Measurements from ENCODE around the gene CEP57L1.

DNA sequence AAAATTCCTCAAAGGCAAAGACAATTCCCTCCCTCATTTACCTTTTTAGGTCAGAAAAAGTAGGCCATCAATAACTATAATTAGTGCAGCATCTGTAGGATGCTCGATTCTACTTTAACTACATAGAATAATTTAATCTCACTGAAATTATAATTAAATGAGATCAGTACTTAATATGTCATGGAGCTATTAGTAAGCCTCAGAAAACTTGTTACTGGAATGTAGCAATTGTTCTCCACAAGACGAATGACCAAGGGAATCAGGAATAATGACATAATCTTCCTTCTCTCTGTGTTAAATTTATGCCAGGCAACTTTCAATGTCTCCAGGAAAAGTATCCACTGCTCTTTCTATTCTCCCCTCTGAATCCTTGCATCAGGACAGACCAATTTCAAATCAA, 34.7 kb upstream of the CEP57L1 start:
- TF ChIP-seq, protein P1, sequence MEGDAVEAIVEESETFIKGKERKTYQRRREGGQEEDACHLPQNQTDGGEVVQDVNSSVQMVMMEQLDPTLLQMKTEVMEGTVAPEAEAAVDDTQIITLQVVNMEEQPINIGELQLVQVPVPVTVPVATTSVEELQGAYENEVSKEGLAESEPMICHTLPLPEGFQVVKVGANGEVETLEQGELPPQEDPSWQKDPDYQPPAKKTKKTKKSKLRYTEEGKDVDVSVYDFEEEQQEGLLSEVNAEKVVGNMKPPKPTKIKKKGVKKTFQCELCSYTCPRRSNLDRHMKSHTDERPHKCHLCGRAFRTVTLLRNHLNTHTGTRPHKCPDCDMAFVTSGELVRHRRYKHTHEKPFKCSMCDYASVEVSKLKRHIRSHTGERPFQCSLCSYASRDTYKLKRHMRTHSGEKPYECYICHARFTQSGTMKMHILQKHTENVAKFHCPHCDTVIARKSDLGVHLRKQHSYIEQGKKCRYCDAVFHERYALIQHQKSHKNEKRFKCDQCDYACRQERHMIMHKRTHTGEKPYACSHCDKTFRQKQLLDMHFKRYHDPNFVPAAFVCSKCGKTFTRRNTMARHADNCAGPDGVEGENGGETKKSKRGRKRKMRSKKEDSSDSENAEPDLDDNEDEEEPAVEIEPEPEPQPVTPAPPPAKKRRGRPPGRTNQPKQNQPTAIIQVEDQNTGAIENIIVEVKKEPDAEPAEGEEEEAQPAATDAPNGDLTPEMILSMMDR (IDR thresholded peaks at IDR 0.05; ENCODE audit: insufficient read depth, low read length), result no peak
- TF ChIP-seq, protein P2, sequence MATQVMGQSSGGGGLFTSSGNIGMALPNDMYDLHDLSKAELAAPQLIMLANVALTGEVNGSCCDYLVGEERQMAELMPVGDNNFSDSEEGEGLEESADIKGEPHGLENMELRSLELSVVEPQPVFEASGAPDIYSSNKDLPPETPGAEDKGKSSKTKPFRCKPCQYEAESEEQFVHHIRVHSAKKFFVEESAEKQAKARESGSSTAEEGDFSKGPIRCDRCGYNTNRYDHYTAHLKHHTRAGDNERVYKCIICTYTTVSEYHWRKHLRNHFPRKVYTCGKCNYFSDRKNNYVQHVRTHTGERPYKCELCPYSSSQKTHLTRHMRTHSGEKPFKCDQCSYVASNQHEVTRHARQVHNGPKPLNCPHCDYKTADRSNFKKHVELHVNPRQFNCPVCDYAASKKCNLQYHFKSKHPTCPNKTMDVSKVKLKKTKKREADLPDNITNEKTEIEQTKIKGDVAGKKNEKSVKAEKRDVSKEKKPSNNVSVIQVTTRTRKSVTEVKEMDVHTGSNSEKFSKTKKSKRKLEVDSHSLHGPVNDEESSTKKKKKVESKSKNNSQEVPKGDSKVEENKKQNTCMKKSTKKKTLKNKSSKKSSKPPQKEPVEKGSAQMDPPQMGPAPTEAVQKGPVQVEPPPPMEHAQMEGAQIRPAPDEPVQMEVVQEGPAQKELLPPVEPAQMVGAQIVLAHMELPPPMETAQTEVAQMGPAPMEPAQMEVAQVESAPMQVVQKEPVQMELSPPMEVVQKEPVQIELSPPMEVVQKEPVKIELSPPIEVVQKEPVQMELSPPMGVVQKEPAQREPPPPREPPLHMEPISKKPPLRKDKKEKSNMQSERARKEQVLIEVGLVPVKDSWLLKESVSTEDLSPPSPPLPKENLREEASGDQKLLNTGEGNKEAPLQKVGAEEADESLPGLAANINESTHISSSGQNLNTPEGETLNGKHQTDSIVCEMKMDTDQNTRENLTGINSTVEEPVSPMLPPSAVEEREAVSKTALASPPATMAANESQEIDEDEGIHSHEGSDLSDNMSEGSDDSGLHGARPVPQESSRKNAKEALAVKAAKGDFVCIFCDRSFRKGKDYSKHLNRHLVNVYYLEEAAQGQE (IDR thresholded peaks at IDR 0.05; ENCODE audit: insufficient replicate concordance, low read depth), result no peak
- TF ChIP-seq POLR2AphosphoS5 (IDR thresholded peaks at IDR 0.05; ENCODE audit: low read depth), result no peak

Measured in HL-60 (cell line).